NAMALWA (cell line): ENCODE measurements around the gene TPR.

Experiments used
- DNase-seq: peaks from one replicate; pipeline ENCODE4 v3.0.0-alpha.2; 2015; ENCODE audit warnings: low spot score

TPR gene

GRCh38 chr1:186327331-186327730, 47.7 kb downstream of the TPR start:
- DNase-seq: no peak

GRCh38 chr1:186326009-186326408, 49.0 kb downstream of the TPR start:
- DNase-seq: no peak

GRCh38 chr1:186325239-186325638, 49.8 kb downstream of the TPR start:
- DNase-seq: peak; percentile 45

GRCh38 chr1:186323865-186324264, 51.2 kb downstream of the TPR start:
- DNase-seq: no peak

- no peak for DNase-seq
These were observed 59.5 kb downstream of the TPR start for GRCh38 chr1:186315570-186315969.

GRCh38 chr1:186311375-186312051, 63.5 kb downstream of the TPR start:
- no peak for DNase-seq

- no peak for DNase-seq
These were observed 64.7 kb downstream of the TPR start for GRCh38 chr1:186310307-186310706.

GRCh38 chr1:186308264-186309060, 66.6 kb downstream of the TPR start:
- no peak for DNase-seq

- DNase-seq: no peak
These were observed 67.6 kb downstream of the TPR start for GRCh38 chr1:186307445-186307844.

GRCh38 chr1:186306533-186306932, 68.5 kb downstream of the TPR start:
- DNase-seq: no peak

- peak; percentile 63 for DNase-seq
These were observed 69.8 kb downstream of the TPR start for GRCh38 chr1:186304982-186305949.

GRCh38 chr1:186303911-186304310, 71.1 kb downstream of the TPR start:
- no peak for DNase-seq

GRCh38 chr1:186302381-186302920, 72.6 kb downstream of the TPR start:
- no peak for DNase-seq

GRCh38 chr1:186301448-186301847, 73.6 kb downstream of the TPR start:
- no peak for DNase-seq

- no peak for DNase-seq
These were observed 75.0 kb downstream of the TPR start for GRCh38 chr1:186300056-186300455.

- no peak for DNase-seq
These were observed 75.5 kb downstream of the TPR start for GRCh38 chr1:186299570-186299969.

GRCh38 chr1:186298851-186299250, 76.2 kb downstream of the TPR start:
- no peak for DNase-seq

- no peak for DNase-seq
These were observed 77.5 kb downstream of the TPR start for GRCh38 chr1:186297439-186298045.

- no peak for DNase-seq
These were observed 79.1 kb downstream of the TPR start, which contains the start of gene PRG4 for GRCh38 chr1:186295980-186296379. TSS of gene PRG4 (plus strand) at chr1:186296279.

- DNase-seq: no peak
These were observed 82.2 kb downstream of the TPR start for GRCh38 chr1:186292875-186293274.

GRCh38 chr1:186291271-186291670, 83.8 kb downstream of the TPR start:
- DNase-seq: no peak
